GM18907 (cell line): ENCODE results near the gene ROBO1.
"Not testable (repeated sequence)": the region's sequence is repeated elsewhere in the genome, so short reads cannot be mapped to it uniquely, and the experiment has no call there.

Source experiments
- ATAC-seq: cut with Tn5 transposase; IDR thresholded peaks from one replicate; pipeline ENCODE4 v1.9.1; 2021; ENCODE audit warnings: mild to moderate bottlenecking, moderate library complexity; ENCODE audit not compliant: unreplicated experiment

ROBO1 gene

GRCh38 chr3:78762121-78762520, 1005.7 kb downstream of the ROBO1 start:
- no peak for ATAC-seq

DNA sequence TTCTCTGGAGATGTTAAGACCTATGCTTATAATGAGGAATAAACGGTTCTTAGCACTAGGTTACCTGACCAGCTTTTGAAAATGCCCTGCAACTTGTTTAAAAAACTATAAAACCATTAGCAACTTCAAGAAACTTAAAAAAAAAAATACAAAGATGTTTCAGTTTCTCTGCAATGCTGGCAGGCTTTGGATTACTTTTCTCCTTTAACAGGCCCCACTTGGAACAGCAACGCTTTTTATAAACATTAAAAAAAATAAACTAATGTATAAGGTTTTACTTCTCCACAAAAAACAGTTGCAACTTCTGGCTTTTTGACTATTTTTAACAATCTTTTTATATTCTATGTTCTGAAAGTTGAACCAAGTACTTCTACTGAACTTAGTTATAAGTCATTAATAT, 1006.7 kb downstream of the ROBO1 start:
- no peak for ATAC-seq

DNA sequence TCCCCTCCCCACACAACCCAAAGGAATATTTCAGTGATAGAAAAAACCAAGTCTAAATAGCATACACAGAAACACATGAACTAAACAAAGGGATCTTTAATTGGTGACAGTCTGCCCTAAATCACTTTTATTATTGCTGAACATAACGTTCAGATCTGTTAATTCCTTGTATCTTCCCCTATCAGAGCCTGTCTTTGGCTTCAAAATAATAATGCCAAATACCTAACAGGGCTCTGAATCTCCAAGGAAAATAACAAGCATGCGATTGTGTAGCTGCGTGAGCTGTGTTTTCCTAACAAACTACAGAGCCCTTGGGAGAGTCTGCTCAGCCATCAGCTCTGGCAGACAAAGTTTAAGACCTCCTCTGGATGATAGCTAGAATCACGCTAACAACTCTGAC, 1010.1 kb downstream of the ROBO1 start:
- ATAC-seq = no peak

GRCh38 chr3:78754066-78754743, 1013.6 kb downstream of the ROBO1 start:
- ATAC-seq = no peak

- ATAC-seq = no peak
Measured at GRCh38 chr3:78751266-78751665, 1016.5 kb downstream of the ROBO1 start.

DNA sequence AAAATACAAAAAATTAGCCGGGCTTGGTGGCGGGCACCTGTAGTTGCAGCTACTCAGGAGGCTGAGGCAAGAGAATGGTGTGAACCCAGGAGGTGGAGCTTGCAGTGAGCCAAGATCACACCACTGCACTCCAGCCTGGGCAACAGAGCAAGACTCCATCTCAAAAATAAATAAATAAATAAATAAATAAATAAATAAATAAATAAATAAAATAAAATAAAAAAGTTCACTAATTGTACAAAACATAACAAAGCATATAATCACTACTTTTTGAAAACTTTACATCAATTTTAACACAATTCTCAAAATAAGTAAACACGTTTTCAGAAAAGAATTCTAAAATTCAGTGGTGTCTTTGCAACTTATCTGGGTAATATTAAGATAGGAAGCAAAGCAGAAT, 1017.5 kb downstream of the ROBO1 start:
- ATAC-seq = not testable (repeated sequence)

GRCh38 chr3:78749056-78749455, 1018.7 kb downstream of the ROBO1 start:
- no peak for ATAC-seq

DNA sequence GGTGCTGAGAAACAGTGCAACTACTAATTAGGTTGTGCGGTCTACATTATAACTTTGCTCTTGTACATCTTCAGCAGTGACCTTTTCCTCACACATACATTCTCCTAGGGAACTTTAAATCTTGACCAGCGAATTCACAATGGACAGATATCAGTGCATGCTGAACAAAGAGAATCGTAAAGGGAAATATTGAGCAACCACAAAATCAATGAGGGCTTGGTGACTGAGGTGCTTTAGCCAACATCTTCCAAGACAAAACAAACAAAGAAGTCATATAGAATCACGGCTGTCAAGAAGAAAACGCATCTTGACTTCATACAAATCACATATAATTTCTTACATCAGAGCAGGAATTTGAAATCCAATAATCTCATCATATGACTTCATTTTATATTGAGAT, 1022.0 kb downstream of the ROBO1 start:
- no peak for ATAC-seq

GRCh38 chr3:78742491-78742890, 1025.3 kb downstream of the ROBO1 start:
- ATAC-seq = no peak

- ATAC-seq = no peak
Measured at GRCh38 chr3:78742041-78742440, 1025.8 kb downstream of the ROBO1 start.

DNA sequence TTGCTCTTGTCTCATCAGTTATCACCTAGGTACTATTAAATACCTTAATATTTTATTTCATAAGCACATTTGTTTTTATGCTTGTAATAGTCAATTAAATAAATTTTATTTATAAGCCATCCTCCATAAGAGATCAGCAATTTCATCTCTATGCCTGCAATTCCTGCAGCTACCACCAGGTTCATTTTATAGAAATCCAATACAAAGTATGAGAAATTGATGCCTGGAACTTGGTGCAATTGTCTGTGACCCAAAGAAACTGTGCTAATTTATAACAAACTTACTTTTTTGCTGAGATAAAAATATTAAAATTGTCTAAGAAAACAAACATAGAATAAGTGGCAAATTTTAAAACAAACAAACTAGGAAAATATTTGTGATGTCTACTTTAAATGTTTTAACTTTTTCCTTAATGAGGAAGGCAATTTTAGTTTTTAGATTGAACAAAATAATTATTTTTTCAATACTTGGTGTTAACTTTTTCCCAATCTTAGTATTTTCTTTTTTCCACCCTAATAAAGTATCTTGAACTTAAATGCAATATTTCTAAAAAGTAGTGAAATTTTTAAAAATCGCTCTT, 1026.6 kb downstream of the ROBO1 start:
- ATAC-seq = no peak

- ATAC-seq = no peak
Measured at GRCh38 chr3:78738833-78739232, 1029.0 kb downstream of the ROBO1 start.

- ATAC-seq = no peak
Measured at GRCh38 chr3:78737988-78738387, 1029.8 kb downstream of the ROBO1 start.

- no peak for ATAC-seq
Measured at GRCh38 chr3:78736863-78737262, 1030.9 kb downstream of the ROBO1 start.

- no peak for ATAC-seq
Measured at GRCh38 chr3:78734048-78734637, 1033.7 kb downstream of the ROBO1 start.

- ATAC-seq = no peak
Measured at GRCh38 chr3:78732893-78733292, 1034.9 kb downstream of the ROBO1 start.

GRCh38 chr3:78732471-78732870, 1035.3 kb downstream of the ROBO1 start:
- ATAC-seq = no peak

DNA sequence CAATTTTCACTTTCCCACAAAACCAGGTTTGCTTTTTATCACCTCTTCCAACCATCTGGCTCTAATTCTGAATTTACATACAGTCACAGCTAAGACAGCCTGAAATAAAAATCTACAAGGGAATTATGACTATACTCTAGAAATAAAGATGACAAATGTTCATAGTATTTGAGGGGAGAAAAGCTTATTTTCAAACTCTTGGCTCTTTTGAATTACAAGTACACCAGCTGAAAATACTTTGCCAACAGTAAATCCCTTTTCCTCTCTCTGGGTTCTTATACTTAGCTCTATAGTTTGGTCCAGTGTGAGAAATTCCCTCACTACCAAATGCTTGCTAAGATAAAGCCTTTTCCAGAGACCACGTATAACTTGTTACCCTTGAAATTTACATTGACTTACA, 1037.9 kb downstream of the ROBO1 start:
- no peak for ATAC-seq

DNA sequence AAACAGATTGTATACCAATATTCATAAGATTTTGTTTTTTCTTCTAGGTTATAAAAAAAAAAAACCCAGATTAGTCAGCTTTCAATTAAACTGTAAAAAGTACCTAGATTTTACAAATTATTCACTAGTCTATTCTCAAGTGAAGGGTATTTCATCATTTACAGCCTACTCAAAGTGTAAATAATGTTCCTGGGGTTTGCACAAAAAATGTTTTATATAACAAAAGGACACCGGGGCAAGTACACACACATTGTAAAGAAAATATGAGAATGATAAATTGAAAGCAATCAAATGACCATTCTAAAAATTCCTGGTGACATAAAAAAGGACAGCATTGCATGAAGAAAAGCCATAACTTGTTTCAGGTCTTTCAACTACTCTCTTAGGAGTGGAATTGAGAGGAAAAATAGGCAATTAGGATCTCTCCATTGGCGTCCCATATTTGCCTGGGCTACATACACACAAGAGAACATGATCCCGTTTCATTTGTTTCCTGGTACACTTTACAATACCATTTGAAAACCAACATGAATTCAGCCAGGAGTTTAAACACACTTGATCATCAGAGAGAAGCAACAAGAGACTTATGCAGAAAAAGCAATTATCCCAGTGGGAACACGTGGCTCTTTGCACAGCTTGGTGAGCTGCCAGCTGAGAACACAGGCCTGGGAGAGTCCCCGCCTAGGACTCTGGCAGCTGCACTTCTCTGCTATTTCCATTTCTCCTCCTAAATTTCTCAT, 1039.2 kb downstream of the ROBO1 start:
- ATAC-seq = no peak

DNA sequence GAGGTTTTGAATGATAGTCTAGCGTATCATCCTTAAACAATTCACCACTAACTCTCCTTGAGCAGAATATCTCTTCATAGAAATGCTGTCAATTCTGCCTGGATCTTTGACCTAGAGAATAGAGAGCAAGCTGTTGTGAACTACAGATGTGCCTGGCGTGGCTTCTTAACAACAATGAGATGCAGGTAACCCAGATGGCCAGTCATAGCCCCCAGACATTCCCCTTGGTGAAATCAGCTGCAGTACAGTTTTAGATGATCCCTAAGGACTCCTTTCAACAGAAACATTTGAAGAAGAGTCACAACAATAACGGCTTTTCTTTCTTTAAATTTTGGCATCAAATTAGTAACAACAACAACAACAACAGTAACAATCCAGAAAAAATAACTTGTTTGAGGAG, 1041.3 kb downstream of the ROBO1 start:
- ATAC-seq = no peak

- ATAC-seq = no peak
Measured at GRCh38 chr3:78725703-78726246, 1042.0 kb downstream of the ROBO1 start.

DNA sequence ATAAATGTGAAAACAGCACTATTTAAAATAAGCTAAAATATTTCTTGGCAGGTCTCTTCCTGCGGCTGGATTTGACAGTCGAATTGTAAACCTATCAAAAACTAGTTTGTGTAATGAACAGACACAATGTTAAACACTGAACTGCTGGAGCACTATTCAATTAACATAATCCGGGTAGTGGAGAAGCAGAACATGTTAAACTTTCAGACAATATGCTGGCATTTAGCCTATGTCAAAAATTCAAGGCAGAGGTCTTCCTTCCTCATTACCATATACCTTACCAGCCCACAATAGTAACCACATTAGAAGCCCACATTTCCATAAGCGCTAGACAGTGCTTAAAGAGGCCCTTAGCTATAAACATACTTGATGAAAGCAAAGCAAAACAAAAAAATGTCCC, 1042.9 kb downstream of the ROBO1 start:
- ATAC-seq = no peak
